ELR (cell line): Measurements from ENCODE around the gene OR2V1.
"Not testable (repeated sequence)": the region's sequence is repeated elsewhere in the genome, so short reads cannot be mapped to it uniquely, and the experiment has no call there.

ENCODE experiments used
- DNase-seq: peaks from one replicate; pipeline ENCODE4 v3.0.0-alpha.2; 2015; ENCODE audit warnings: low read depth

The OR2V1 gene

DNA sequence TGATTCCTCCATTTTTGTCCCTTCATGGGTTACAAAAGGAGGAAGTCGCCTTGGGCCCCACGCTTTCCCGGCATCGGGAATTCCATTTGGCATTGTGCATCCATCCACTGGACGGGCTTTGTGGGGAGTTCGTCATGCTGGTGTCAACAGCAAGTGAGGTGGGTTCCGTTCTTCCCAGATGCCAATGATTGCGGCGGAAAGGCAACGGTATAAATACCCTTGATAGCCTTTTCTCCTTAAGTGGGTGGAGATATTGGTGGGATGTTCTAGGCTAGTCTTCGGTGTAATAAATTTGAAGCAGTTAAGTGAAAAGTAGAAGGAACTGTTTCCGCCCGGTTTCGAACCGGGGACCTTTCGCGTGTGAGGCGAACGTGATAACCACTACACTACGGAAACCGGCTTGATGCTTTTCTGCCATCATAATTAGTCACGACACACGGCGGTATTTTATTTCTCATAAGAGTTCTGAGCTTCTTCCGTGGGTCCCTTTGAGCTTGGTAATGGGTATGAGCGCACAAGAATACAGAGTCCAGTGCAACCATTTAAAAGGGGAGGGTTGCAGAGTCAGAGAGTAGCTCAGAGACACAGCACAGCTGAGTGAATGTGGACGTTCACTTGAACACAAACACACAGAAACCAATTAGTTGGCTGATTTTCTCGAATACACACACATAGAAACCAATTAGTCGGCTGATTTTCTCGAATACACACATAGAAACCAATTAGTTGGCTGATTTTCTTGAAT, 28.9 kb downstream of the OR2V1 start:
- DNase-seq = not testable (repeated sequence)

DNA sequence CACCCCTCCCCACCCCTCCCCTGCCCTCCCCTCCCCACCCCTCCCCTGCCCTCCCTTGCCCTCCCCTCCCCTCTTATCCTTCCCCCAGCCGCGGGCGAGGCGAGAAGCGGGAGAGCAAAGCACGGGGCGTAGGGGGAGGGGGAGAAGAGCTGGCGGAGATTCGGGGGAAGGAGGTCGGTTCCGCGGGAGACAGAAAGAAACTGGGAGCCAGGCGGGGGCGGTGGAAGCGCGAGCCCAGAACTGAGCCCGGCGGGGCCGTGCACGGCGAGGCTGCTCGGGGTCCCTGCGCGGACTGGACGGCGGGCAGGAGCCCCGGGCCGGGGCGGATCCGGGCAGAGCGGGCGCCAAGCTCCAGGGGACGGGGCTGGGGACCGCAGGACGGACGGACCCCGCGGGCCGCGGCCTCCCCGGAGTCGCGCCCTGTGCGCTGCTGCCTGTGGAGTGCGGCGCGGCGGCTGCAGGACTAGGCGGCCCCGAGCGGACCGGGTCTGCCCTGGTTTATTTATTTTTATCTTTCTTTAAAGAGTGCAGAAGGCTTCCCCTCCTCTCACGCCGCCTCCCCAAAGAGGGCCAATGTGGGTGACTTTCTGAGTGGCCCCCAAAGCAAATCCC, 29.8 kb downstream of the OR2V1 start:
- DNase-seq = not testable (repeated sequence)

DNA sequence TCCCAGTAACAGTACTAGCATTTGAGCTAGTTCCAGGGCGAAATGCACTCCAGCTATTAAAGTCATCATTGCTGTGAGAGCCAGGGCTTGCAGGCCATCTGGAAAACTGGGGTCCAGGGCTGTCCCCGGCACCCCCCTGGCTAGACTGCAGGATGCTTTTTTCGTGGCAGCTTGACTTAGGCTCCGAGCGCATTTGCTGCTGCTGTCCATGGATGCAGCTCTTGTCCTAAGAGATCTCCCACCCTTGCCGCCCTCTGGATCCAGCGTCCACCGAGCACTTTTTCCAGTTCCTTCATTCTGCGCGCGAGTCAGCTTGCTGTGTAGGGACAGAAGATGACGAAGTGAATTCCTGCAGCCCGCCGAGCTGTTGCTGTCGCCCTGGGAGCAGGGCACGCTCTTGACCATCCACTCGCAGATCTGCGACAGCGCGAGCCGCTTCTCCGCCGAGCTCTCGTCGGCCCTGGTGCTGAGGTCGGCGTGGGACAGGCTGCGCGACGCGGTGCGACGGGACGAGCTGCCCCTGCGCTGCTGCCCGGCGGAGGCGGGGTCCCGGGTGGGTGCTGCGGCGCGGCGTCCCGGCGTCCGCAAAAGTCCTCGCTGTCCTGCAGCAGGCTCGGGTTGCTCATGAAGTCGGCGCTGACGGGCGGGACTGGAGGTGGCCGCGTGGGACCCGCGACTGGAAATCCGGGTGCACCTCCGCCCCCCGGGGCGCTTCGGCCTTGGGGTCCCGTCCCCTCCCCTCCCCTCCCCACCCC, 30.7 kb downstream of the OR2V1 start:
- DNase-seq = peak; percentile 41

DNA sequence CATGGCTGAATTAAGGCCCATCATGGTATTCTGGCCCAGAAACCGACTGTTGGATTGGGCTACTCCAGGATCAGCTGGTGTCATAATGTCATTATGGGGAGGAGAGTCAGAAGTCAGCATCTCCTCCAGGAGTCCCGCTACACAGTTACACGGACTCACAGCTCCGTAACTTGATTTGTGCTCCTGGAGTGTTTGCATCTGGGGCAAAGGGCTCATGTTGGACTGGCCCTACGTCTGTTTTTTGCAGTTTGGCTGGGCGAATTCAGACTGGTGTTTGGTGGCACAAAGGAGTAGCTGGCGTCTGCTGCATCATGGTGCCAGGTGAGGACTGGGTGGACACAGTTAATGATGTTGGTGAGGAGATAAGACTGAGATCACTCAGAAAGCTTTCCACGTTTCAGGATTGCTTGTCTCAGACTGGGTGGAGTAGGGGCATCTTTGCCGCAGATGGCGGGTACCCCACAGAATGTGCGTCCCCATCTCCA, 31.3 kb downstream of the OR2V1 start:
- DNase-seq = no peak

DNA sequence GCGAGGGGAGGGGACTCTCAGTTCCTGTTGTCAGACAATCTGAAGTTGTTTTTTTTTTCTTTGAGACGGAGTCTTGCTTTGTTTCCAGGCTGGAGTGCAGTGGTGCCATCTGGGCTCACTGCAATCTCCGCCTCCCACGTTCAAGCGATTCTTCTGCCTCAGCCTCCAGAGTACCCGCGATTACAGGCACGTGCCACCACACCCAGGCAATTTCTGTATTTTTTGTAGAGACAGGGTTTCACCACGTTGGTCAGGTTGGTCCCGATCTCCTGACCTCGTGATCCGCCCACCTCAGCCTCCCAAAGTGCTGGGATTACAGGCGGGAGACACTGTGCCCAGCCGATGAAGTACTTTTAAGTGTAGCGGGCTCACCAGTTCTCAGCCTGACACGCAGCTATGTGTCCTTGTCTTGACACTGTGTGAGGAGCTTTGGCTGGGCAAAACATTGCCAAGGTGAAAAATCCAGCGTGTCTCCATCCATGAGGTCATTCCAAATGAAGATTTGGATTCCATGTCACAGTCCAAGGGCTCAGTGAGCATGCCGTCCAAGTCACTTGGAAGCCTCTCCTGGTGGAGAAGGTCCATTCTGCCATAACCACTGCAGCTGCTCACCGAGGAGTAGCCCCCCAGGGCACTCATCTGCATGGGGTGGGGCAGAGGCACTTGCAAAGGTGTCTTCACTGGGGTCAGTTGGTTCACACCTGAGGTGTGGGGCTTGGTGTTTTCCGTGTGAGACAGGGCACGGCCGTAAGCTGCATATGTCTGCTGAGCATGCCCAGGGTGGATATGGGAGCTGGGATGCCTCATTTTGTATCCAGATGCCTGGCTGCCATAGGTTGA, 32.0 kb downstream of the OR2V1 start:
- peak; percentile 38 for DNase-seq

DNA sequence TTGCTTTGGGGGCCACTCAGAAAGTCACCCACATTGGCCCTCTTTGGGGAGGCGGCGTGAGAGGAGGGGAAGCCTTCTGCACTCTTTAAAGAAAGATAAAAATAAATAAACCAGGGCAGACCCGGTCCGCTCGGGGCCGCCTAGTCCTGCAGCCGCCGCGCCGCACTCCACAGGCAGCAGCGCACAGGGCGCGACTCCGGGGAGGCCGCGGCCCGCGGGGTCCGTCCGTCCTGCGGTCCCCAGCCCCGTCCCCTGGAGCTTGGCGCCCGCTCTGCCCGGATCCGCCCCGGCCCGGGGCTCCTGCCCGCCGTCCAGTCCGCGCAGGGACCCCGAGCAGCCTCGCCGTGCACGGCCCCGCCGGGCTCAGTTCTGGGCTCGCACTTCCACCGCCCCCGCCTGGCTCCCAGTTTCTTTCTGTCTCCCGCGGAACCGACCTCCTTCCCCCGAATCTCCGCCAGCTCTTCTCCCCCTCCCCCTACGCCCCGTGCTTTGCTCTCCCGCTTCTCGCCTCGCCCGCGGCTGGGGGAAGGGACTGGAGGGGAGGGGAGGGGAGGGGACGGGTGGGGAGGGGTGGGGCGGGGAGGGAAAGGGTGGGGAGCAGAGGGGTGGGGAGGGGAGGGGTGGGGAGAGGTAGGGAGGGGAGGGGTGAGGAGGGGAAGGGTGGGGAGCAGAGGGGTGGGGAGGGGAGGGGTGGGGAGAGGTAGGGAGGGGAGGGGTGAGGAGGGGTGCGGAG, 33.0 kb downstream of the OR2V1 start:
- DNase-seq = not testable (repeated sequence)

DNA sequence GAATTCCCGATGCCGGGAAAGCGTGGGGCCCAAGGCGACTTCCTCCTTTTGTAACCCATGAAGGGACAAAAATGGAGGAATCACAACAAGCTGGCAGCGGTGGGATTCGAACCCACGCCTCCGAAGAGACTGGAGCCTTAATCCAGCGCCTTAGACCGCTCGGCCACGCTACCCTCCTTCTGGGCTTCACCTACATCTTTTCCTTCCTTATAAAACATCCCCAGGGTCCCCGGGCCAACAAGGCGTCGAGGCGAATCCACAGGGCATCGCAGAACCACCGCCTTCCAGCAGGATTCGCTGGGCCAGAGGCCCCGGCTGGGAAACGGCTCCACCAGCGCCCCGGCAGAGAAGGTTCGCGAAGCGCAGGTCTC, 33.6 kb downstream of the OR2V1 start:
- DNase-seq = not testable (repeated sequence)

DNA sequence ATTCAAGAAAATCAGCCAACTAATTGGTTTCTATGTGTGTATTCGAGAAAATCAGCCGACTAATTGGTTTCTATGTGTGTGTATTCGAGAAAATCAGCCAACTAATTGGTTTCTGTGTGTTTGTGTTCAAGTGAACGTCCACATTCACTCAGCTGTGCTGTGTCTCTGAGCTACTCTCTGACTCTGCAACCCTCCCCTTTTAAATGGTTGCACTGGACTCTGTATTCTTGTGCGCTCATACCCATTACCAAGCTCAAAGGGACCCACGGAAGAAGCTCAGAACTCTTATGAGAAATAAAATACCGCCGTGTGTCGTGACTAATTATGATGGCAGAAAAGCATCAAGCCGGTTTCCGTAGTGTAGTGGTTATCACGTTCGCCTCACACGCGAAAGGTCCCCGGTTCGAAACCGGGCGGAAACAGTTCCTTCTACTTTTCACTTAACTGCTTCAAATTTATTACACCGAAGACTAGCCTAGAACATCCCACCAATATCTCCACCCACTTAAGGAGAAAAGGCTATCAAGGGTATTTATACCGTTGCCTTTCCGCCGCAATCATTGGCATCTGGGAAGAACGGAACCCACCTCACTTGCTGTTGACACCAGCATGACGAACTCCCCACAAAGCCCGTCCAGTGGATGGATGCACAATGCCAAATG, 34.1 kb downstream of the OR2V1 start:
- not testable (repeated sequence) for DNase-seq

DNA sequence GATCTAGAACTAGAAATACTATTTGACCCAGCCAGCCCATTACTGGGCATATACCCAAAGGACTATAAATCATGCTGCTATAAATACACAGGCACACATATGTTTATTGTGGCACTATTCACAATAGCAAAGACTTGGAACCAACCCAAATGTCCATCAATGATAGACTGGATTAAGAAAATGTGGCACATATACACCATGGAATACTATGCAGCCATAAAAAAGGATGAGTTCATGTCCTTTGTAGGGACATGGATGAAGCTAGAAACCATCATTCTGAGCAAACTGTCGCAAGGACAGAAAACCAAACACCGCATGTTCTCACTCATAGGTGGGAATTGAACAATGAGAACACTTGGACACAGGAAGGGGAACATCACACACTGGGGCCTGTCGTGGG, 35.8 kb downstream of the OR2V1 start:
- not testable (repeated sequence) for DNase-seq

DNA sequence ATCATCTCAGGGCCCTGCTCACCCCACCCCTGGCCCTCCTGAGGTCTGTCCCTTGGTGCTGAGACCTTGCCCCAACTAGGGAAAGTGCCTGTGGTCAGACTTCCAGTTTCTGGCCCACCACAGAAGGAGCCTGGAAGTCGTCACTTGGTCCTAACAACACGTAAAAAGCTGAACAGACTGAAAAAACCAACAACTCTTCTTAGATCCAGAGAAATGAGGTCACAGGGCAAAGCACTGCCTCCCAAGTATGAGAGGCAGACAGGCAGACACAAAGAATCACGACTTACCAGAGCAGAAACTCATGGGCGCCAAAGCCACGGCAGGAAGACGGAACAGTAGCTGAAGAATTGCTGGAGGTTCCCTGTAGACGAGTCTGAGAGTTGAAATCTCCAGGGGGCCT, 38.5 kb downstream of the OR2V1 start:
- no peak for DNase-seq

DNA sequence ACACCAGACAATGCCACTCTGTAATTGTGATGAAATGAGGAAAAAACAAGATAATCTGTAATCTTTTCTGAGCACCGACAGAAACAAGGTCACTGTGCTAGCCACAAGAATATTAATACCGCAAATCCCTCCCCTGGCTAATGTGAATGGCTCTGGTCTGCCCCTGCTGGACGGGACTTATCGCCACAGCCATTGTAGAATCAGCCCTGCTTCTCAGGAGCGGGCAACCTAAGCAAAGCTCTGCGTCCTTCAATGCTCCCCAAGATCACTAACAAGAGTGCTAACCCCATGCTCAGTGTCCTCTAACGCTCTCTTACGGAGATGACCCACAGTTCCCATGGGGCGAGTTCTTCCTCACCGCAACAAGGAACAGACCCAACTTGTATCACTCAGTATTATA, 42.7 kb downstream of the OR2V1 start:
- DNase-seq = peak; percentile 54

DNA sequence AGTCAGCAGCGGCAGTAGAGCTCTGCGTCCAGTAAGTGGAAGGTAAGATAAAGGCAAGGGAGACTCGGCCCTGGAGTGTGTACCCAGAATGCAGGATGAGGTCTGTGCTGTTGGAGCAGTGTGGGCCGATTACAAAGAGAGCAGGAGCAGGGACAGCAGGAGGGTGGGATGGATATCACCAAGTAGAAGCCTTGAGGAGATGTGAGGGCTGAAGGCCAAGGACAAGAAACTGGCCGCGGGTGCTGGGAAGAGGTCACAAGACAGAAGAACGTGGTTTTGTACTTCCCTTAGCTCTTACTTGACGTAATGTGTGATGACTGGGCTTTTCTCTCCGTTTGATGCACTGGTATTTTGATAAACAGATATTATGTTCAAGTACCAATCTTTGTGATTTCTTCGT, 43.7 kb downstream of the OR2V1 start:
- DNase-seq = no peak

DNA sequence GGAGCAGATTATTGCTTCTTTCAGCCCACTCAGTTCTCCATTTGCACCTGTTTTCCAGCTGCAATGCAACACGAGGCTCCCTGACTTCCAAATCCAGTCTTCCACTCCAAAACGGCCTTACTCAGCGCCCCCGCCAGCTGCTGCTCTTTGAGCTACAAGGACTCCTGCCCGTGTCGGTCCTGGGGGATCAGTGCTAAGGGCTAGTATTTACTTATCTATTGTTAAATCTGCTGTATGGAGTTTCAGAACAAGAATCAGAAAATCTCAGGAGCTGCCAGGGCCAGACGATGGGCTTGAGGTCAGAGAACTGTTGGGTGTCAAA, 44.1 kb downstream of the OR2V1 start:
- no peak for DNase-seq

DNA sequence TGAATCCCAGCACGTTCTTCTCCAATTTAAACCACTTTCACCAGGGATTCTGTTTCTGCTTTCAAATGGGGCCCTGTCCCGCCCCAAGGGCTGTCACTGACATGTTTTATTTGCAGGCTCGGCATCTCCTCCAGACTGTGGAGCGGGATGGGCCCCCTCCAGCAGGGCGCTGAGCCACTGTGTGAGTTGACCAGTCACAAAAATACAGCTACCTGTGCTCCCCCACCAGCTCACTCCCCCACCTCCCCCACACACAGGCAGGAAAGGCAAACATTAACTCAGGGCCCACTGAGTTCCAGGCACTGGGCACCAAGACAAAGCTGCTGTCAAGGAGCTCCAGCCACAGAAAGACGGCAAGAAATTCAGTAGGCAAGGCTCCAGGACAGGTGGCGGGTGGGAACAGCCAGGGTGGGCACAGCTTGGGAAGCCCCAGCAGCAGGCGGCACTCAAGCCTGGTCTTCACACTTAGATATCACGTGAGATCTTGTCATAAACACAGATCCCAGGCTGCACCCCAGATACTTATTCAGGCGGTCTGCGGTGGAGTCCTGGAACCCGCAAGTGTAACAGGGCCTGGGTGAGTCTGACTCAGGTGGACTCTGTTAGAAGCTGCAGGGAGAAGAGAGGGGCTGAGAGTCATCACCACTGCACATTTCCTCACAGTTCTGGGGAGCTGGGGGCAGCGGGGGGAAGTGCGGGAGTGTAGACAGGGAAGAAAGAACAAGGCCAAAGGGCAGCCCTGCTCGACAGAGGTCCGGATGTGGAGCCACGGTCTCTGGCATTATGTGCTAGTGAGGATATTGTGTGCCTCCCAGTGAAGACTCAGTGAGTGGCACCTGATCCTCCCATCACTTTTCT, 44.7 kb downstream of the OR2V1 start:
- DNase-seq = no peak

DNA sequence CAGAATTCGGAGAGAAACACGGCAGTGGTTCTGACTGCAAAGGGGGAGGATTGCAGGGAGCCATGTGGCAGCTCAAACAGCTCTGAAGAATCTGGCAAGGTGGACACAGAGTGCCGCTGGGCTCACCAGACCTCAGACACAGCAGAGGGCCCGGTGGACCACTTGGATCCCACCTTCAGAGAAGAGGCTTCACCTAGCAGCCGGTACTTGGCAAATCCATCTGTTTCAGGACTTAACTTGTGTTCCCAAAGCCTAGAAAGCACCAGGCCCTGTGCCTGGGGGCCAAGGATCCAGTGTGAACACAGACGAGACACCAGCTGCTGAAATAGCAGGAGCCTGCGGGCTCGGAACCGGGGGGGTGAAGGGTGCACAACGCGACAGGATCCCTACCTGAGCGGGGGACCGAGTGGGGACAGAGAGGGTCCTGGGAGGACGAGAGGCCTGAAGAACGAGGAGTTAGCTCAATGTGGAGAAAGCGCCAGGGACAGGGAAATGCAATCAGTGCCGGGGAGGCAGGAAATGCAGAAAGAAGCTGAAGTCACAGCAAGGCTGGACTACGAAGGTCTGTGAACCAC, 46.3 kb downstream of the OR2V1 start:
- DNase-seq = no peak

DNA sequence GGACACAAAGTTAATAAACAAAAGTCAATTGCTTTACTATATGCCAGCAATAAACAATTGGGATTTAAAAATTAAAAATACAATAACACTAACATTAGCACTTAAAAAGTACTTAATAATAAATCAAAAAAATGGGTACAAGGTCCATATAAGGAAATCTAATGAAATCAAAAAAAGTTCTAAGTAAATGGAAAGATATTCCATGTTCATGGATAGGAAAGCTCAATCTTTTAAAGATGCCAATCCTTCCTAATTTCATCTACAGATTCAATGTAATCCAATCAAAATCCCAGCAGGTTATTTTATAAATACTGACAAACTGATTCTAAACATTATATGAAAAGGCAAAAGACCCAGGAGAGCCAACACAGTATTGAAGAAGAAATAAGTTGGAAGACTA, 49.0 kb downstream of the OR2V1 start:
- no peak for DNase-seq

DNA sequence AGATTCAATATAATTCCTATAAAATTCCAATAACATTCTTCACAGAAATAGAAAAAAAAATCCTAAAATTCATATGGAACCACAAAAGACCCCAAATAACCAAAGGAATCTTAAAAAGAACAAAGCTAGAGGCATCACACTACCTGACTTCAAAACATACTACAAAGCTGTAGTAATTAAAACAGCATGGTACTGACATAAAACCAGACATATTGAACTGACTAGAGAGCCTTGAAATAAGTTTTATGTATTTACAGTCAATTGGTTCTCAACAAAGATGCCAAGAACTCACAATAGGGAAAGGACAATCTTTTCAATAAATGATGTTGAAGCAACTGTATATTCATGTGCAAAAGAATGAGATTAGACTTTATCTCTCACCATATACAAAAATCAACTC, 54.0 kb downstream of the OR2V1 start:
- DNase-seq = no peak
